GM19043 (cell line): ENCODE data around the gene TXNL4A.

ENCODE experiments used
- ATAC-seq: cut with Tn5 transposase; IDR thresholded peaks from one replicate; pipeline ENCODE4 v1.9.1; 2021; ENCODE audit warnings: low read depth; ENCODE audit not compliant: unreplicated experiment

Gene TXNL4A

GRCh38 chr18:79950515-79951341 is 37.6 kb downstream of the TXNL4A start:
- no peak for ATAC-seq

GRCh38 chr18:79949697-79950487 is 38.5 kb downstream of the TXNL4A start:
- ATAC-seq: no peak

GRCh38 chr18:79948719-79949411 is 39.5 kb downstream of the TXNL4A start:
- no peak for ATAC-seq

GRCh38 chr18:79947881-79948610 is 40.3 kb downstream of the TXNL4A start:
- ATAC-seq: no peak

- ATAC-seq: no peak
Observed at GRCh38 chr18:79947054-79947755, 41.2 kb downstream of the TXNL4A start.

GRCh38 chr18:79945118-79946042 is 43.0 kb downstream of the TXNL4A start:
- ATAC-seq: no peak

- ATAC-seq: no peak
Observed at GRCh38 chr18:79944746-79945117, 43.6 kb downstream of the TXNL4A start.

- ATAC-seq: no peak
Observed at GRCh38 chr18:79944126-79944731, 44.1 kb downstream of the TXNL4A start.

- no peak for ATAC-seq
Observed at GRCh38 chr18:79943608-79944125, 44.7 kb downstream of the TXNL4A start.

GRCh38 chr18:79942786-79943607 is 45.4 kb downstream of the TXNL4A start:
- ATAC-seq: no peak

GRCh38 chr18:79942211-79942610 is 46.2 kb downstream of the TXNL4A start:
- no peak for ATAC-seq

- no peak for ATAC-seq
Observed at GRCh38 chr18:79941473-79942119, 46.8 kb downstream of the TXNL4A start.

- ATAC-seq: no peak
Observed at GRCh38 chr18:79940814-79941472, 47.4 kb downstream of the TXNL4A start.

- ATAC-seq: no peak
Observed at GRCh38 chr18:79940126-79940813, 48.1 kb downstream of the TXNL4A start.

- no peak for ATAC-seq
Observed at GRCh38 chr18:79939096-79939495, 49.3 kb downstream of the TXNL4A start.

- no peak for ATAC-seq
Observed at GRCh38 chr18:79938196-79938595, 50.2 kb downstream of the TXNL4A start.
